HG03139 (cell line): ENCODE results near the gene USP9X.
A peak's percentile ranks its signal among the peaks of the same experiment; 100 is the strongest.
"Not testable (repeated sequence)": the region's sequence is repeated elsewhere in the genome, so short reads cannot be mapped to it uniquely, and the experiment has no call there.

Source experiments
- ATAC-seq: cut with Tn5 transposase; IDR thresholded peaks from one replicate; pipeline ENCODE4 v1.9.1; 2021; ENCODE audit not compliant: unreplicated experiment

USP9X gene

GRCh38 chrX:41084893-41085511 lies at the start of gene USP9X:
Gene USP9X (plus strand): TSS chrX:41085445. CDS start chrX:41123629, 38,184 bp downstream.
- peak; percentile 58 for ATAC-seq

GRCh38 chrX:41035582-41035981 lies 49.7 kb upstream of the USP9X start:
- ATAC-seq: no peak

- no peak for ATAC-seq
Measured at GRCh38 chrX:41036668-41037326, 48.4 kb upstream of the USP9X start.

GRCh38 chrX:41043196-41043595 lies 42.0 kb upstream of the USP9X start:
- no peak for ATAC-seq

GRCh38 chrX:41043674-41044345 lies 41.4 kb upstream of the USP9X start:
- no peak for ATAC-seq

GRCh38 chrX:41045960-41046567 lies 39.2 kb upstream of the USP9X start:
- ATAC-seq: no peak

- ATAC-seq: no peak
Measured at GRCh38 chrX:41047878-41048534, 37.2 kb upstream of the USP9X start.

- no peak for ATAC-seq
Measured at GRCh38 chrX:41050359-41050758, 34.9 kb upstream of the USP9X start.

GRCh38 chrX:41051288-41051687 lies 34.0 kb upstream of the USP9X start:
- ATAC-seq: no peak

GRCh38 chrX:41055740-41056139 lies 29.5 kb upstream of the USP9X start:
- no peak for ATAC-seq

GRCh38 chrX:41063276-41063675 lies 22.0 kb upstream of the USP9X start:
- ATAC-seq: not testable (repeated sequence)

- ATAC-seq: no peak
Measured at GRCh38 chrX:41064018-41064417, 21.2 kb upstream of the USP9X start.

- ATAC-seq: no peak
Measured at GRCh38 chrX:41066391-41066790, 18.9 kb upstream of the USP9X start.

GRCh38 chrX:41066969-41067368 lies 18.3 kb upstream of the USP9X start:
- no peak for ATAC-seq

- no peak for ATAC-seq
Measured at GRCh38 chrX:41067721-41068120, 17.5 kb upstream of the USP9X start.

GRCh38 chrX:41076742-41077141 lies 8.5 kb upstream of the USP9X start:
- no peak for ATAC-seq

- no peak for ATAC-seq
Measured at GRCh38 chrX:41081821-41082220, 3.4 kb upstream of the USP9X start.

GRCh38 chrX:41082783-41083182 lies 2.5 kb upstream of the USP9X start:
- ATAC-seq: no peak

- peak; percentile 56 for ATAC-seq
Measured at GRCh38 chrX:41084044-41084892, 977 bp upstream of the USP9X start.

GRCh38 chrX:41085512-41085877 lies 250 bp downstream of the USP9X start:
- peak; percentile 9 for ATAC-seq
